K562 treated with DMSO at 1 percent for 48 hours (cell line): ENCODE results near the gene MIA. TPM values are rescaled to one million over a fixed set of nuclear protein-coding genes. Genes with fewer than 3 reads are reported as not detected.

Experiments used
- total RNA-seq: library from RNA; unstranded; fragments of 300-600 nt; gene quantifications from 2 replicates; pipeline ENCODE4 v1.2.3, GENCODE V29; 2022; ENCODE audit warnings: low replicate concordance; ENCODE audit errors: extremely low read depth

MIA gene
- not detected in 2 replicates for total RNA-seq

DNA sequence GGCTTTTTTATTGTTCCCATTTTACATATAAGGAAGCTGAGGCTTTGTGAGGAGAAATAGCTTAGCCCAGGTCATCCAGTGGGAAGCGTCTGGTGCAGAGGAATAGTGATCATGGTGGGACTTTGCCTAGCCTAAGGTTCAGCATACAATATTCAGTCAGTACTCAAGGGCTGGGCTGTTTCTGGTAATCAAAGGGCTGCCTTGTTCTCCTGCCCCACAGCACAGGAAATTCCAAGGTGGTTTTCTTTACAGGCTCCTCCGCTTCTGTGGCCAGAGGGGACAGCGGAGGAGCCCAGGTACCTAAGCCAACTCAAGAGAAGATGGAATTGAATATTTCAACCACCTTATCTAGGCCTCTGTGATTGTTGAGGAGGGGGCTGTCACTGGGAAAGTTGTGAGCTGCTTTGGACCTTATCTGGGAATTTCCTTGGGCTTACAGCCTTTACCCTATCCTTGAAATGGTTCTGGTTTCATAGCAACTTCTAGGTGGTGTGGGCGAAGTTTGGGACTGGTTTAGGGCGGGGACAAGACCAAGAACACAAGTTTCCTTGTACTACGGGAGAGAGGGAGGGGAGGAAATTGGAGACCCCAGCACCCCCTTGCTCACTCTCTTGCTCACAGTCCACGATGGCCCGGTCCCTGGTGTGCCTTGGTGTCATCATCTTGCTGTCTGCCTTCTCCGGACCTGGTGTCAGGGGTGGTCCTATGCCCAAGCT lies at the start of gene MIA:
Gene MIA (plus strand): TSS at position 606 of the 716 bp plus-strand sequence. CDS start 22 bp downstream, at position 628.

GRCh38 chr19:40750058-40750873 lies 25.1 kb upstream of the MIA start, which contains the start of gene ACTMAP:
ACTMAP (minus strand) TSS chr19:40750477; CDS start chr19:40749803, 674 bp downstream.

DNA sequence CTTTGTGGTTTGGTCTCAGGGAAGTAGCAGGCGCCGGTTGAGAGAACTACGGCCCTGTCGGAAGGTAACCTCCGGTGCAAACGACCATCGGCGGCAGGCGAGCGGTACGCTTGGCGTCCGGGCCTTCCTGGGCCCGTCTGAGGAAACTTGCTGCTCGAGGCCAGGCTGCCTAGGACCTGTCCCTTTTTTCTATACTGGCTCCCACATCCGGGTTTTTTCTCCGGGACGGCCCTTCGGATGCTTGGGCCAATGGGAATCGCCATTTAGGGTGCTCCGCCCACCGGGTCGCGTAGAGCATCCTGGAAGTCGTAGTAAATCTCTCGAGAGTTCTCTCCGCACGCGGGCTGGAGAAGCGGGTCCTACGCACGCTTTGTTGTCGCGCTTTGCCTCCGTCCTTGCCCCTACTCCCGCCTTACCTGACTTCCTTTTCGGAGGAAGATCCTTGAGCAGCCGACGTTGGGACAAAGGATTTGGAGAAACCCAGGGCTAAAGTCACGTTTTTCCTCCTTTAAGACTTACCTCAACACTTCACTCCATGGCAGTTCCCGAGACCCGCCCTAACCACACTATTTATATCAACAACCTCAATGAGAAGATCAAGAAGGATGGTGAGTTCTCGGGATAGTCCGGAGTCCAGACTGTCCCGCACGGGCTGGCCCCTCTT lies 24.3 kb upstream of the MIA start, which contains the start of gene SNRPA:
Gene SNRPA (plus strand): TSS at position 330 of the 664 bp plus-strand sequence. CDS start 206 bp downstream, at position 536.

GRCh38 chr19:40777937-40778705 lies 2.8 kb downstream of the MIA start, which contains the start of gene RAB4B:
RAB4B (plus strand) TSS chr19:40778247; CDS start chr19:40778376, 129 bp downstream.

DNA sequence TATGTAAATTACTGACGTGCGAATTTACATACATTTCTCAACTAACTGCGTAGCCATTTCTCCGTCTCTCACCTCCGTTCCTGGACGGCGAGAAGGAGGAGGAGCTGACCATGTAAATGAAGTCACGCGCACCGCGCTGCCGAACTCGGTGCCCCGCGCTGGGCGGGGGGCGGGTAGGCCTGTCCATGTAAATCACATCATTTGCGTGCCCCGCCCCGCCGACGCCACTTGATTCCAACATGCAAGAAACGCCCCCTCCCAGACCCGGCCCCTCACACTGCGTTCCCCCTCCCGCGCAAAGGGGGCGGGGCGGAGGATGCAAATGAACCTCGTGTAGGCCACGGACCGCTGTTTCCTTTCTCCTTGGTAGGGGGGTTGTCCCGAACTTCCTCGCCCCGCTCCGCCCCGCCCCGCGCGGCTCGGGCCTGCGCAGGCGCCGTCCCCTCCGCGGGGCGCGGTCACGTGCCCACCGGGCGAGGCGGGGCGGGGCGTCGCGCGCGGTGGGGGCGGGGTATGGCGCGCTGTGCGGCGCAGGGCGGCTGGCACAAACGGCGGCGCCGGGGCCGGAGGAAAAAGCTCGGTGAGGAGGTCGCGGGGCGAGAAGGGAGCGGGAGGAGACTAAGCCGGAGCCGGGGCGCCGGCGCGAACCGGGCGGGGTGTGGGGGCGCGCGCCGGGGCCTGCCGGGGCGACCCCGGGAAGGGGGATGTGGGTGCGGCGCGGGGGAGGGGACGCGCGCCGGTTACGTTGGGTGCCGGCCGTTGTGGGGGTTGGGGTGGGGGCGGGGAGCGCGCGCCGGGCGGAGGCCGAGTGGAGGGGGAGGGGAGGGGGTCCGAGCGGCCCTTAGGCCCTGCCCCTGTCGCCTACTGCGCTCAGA lies 23.6 kb downstream of the MIA start, which contains the start of gene EGLN2:
Gene EGLN2 (plus strand): TSS at position 509 of the 875 bp plus-strand sequence. CDS start 1,382 bp downstream, outside the sequence.

Other genes starting within 250 kb of the MIA start
- gene SHKBP1, start 198.6 kb upstream of the MIA start, total RNA-seq: not detected in 2 replicates
- gene LTBP4, start 174.2 kb upstream of the MIA start, total RNA-seq: not detected in 2 replicates
- not detected in 2 replicates for gene NUMBL, start 84.9 kb upstream of the MIA start, total RNA-seq
- not detected in 2 replicates for gene COQ8B, start 58.6 kb upstream of the MIA start, total RNA-seq
- not detected in 2 replicates for gene ITPKC, start 58.4 kb upstream of the MIA start, total RNA-seq
- not detected in 2 replicates for gene ACTMAP, start 25.0 kb upstream of the MIA start, total RNA-seq
- not detected in 2 replicates for gene SNRPA, start 24.3 kb upstream of the MIA start, total RNA-seq
- gene RAB4B, start 2.7 kb downstream of the MIA start, total RNA-seq: not detected in 2 replicates
- not detected in 2 replicates for gene EGLN2, start 23.7 kb downstream of the MIA start, total RNA-seq
- not detected in 2 replicates for gene CYP2A6, start 74.9 kb downstream of the MIA start, total RNA-seq
- gene CYP2A7, start 106.7 kb downstream of the MIA start, total RNA-seq: not detected in 2 replicates
- gene CYP2B6, start 215.8 kb downstream of the MIA start, total RNA-seq: not detected in 2 replicates